Erythroblast (primary cell): ENCODE results near the gene HNF4A.

Experiments used
- GATA1 ChIP-seq: IDR thresholded peaks from 2 replicates; pipeline ENCODE4 v1.6.1; 2011; ENCODE audit warnings: low read depth, mild to moderate bottlenecking, control low read depth, low read length, moderate library complexity
- POLR2A ChIP-seq: IDR thresholded peaks from 2 replicates; pipeline ENCODE4 v1.6.1; 2011; ENCODE audit warnings: mild to moderate bottlenecking, low read length

DNA sequence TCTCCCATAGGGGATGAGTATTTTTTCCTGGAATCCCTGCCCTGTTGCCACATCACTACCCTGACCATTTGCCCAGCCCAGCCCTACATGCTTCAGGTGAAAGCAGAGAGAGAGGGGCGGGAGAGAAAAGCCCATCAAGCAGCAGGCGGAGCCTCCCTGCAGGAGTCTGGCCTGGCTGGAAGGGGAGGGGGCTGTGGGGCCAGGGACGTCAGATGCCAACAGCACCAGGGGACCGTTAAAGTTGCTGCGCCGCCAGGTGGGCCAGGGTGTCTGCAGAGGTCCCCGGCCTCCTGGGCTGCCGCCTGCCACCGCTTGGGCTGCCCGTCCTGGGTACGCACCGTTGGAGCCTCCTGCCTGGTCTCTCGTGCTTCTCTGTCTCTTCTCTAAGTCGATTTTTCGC, 19.4 kb upstream of the HNF4A start:
- TF ChIP-seq POLR2A (no peak), GATA1 (no peak)
